GM06990 (cell line): ENCODE measurements around the gene GALNT18.

Experiments
- DNase-seq: peaks from one replicate; pipeline ENCODE4 v3.0.0-alpha.2; 2011; ENCODE audit not compliant: insufficient read length; ENCODE audit errors: extremely low read depth
- H3K27me3 ChIP-seq: replicated peaks from 2 replicates; pipeline ENCODE4 v1.6.0; 2011; ENCODE audit warnings: low read length; ENCODE audit not compliant: control insufficient read depth, insufficient read depth
- H3K36me3 ChIP-seq: 2 replicates; pipeline ENCODE4 v1.5.1; 2011; ENCODE audit warnings: low read length; ENCODE audit not compliant: control insufficient read depth, insufficient read depth
- H3K4me3 ChIP-seq: replicated peaks from 2 replicates; pipeline ENCODE4 v1.5.1; 2011; ENCODE audit warnings: low read depth, mild to moderate bottlenecking, control low read depth, low read length
- TF ChIP-seq, protein P1 (sequence below): IDR thresholded peaks from 2 replicates; pipeline ENCODE4 v1.5.1; 2011; ENCODE audit warnings: low read length, control low read depth, mild to moderate bottlenecking, inconsistent platforms; ENCODE audit not compliant: insufficient read depth, poor library complexity, severe bottlenecking

Gene GALNT18

DNA sequence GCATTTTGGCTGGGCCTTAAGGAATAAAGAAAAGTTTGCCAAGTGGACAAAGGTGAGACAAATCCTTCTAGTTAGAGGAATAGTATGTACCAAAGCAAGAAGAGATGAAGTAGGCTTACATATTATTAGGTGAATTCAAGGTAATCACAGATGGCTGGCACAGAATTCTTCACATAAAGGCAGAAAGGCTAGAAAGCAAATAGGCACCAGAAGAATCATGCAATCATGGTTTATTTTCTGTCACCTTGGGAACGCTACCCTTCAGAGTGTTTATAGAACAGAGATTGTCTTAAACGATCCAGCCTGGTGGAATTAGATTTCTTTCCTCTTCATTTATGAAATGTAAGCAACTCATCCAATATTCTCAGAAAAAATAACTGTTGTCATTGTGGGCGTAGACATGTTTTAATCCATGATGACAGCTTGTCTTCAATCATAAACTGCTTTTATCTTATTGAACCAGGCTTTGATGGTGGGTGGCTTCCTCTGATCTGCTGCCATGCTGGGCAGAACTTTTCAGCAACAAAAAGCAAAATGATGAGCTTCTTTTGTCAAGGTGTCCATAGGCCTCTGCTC is 219.8 kb downstream of the GALNT18 start:
- Histone ChIP-seq H3K36me3 (no peaks in the 10 kb centered on the region), H3K4me3 (no peak overlapping the region), H3K27me3 (no peaks in the 10 kb centered on the region)
- DNase-seq, result no peak
- TF ChIP-seq, protein P1, sequence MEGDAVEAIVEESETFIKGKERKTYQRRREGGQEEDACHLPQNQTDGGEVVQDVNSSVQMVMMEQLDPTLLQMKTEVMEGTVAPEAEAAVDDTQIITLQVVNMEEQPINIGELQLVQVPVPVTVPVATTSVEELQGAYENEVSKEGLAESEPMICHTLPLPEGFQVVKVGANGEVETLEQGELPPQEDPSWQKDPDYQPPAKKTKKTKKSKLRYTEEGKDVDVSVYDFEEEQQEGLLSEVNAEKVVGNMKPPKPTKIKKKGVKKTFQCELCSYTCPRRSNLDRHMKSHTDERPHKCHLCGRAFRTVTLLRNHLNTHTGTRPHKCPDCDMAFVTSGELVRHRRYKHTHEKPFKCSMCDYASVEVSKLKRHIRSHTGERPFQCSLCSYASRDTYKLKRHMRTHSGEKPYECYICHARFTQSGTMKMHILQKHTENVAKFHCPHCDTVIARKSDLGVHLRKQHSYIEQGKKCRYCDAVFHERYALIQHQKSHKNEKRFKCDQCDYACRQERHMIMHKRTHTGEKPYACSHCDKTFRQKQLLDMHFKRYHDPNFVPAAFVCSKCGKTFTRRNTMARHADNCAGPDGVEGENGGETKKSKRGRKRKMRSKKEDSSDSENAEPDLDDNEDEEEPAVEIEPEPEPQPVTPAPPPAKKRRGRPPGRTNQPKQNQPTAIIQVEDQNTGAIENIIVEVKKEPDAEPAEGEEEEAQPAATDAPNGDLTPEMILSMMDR, result no peak

- DNase-seq, result no peak
- no peak overlapping the region for H3K4me3 ChIP-seq
- TF ChIP-seq, protein P1, result peak; percentile 46
- no peaks in the 10 kb centered on the region for H3K27me3 ChIP-seq
- no peaks in the 10 kb centered on the region for H3K36me3 ChIP-seq
Measured at GRCh38 chr11:11400635-11401232, 221.1 kb downstream of the GALNT18 start.

- H3K27me3 ChIP-seq, result no peaks in the 10 kb centered on the region
- DNase-seq, result no peak
- no peak overlapping the region for H3K4me3 ChIP-seq
- TF ChIP-seq, protein P1, result no peak
- H3K36me3 ChIP-seq, result no peaks in the 10 kb centered on the region
Measured at GRCh38 chr11:11400121-11400520, 221.7 kb downstream of the GALNT18 start.

GRCh38 chr11:11397781-11398180 is 224.0 kb downstream of the GALNT18 start:
- H3K36me3 ChIP-seq, result no peaks in the 10 kb centered on the region
- DNase-seq, result no peak
- TF ChIP-seq, protein P1, result no peak

GRCh38 chr11:11397036-11397415 is 224.8 kb downstream of the GALNT18 start:
- TF ChIP-seq, protein P1, result no peak
- Histone ChIP-seq H3K4me3 (no peak overlapping the region), H3K27me3 (no peaks in the 10 kb centered on the region), H3K36me3 (no peaks in the 10 kb centered on the region)
- no peak for DNase-seq

More at GRCh38 chr11:11397781-11398180, 224.0 kb downstream of the GALNT18 start:
- Histone ChIP-seq H3K4me3 (no peak overlapping the region), H3K27me3 (no peaks in the 10 kb centered on the region)
